Stimulated activated CD4-positive, alpha-beta T cell treated with anti-CD3 and anti-CD28 coated beads, Interleukin-4, amount 100 ng/mL, for 1 hour (primary cell): ENCODE measurements around the gene EDEM2.
A peak's percentile ranks its signal among the peaks of the same experiment; 100 is the strongest.
"Not testable (repeated sequence)": the region's sequence is repeated elsewhere in the genome, so short reads cannot be mapped to it uniquely, and the experiment has no call there.

Experiments
- DNase-seq: peaks from one replicate; pipeline ENCODE4 v3.0.0-alpha.2; 2020

EDEM2 gene

GRCh38 chr20:35125753-35126152 is 21.4 kb downstream of the EDEM2 start:
- no peak for DNase-seq

- no peak for DNase-seq
Observed at GRCh38 chr20:35122756-35123405, 24.3 kb downstream of the EDEM2 start.

GRCh38 chr20:35121186-35121585 is 25.9 kb downstream of the EDEM2 start:
- no peak for DNase-seq

GRCh38 chr20:35120012-35120701 is 27.0 kb downstream of the EDEM2 start:
- no peak for DNase-seq

GRCh38 chr20:35117629-35118028 is 29.5 kb downstream of the EDEM2 start:
- no peak for DNase-seq

- DNase-seq: no peak
Observed at GRCh38 chr20:35117196-35117595, 29.9 kb downstream of the EDEM2 start.

- DNase-seq: no peak
Observed at GRCh38 chr20:35116258-35116657, 30.9 kb downstream of the EDEM2 start.

- no peak for DNase-seq
Observed at GRCh38 chr20:35115606-35116005, 31.5 kb downstream of the EDEM2 start.

GRCh38 chr20:35112276-35112675 is 34.9 kb downstream of the EDEM2 start:
- not testable (repeated sequence) for DNase-seq

- no peak for DNase-seq
Observed at GRCh38 chr20:35111141-35111888, 35.8 kb downstream of the EDEM2 start.

- no peak for DNase-seq
Observed at GRCh38 chr20:35108921-35109320, 38.2 kb downstream of the EDEM2 start.

- no peak for DNase-seq
Observed at GRCh38 chr20:35106827-35107380, 40.2 kb downstream of the EDEM2 start.

GRCh38 chr20:35104685-35105295 is 42.3 kb downstream of the EDEM2 start:
- DNase-seq: no peak

GRCh38 chr20:35101620-35102019 is 45.5 kb downstream of the EDEM2 start:
- DNase-seq: no peak

- peak; percentile 35 for DNase-seq
Observed at GRCh38 chr20:35093267-35093884, 53.8 kb downstream of the EDEM2 start.

GRCh38 chr20:35092524-35093266 is 54.4 kb downstream of the EDEM2 start, which contains the start of gene TRPC4AP:
TSS of gene TRPC4AP (minus strand) at chr20:35092807. CDS start at chr20:35092781, 26 bp downstream.
- DNase-seq: peak; percentile 88

GRCh38 chr20:35091816-35092523 is 55.2 kb downstream of the EDEM2 start:
- DNase-seq: peak; percentile 6

GRCh38 chr20:35088231-35089145 is 58.6 kb downstream of the EDEM2 start:
- no peak for DNase-seq

- DNase-seq: no peak
Observed at GRCh38 chr20:35087791-35088190, 59.3 kb downstream of the EDEM2 start.

GRCh38 chr20:35087355-35087754 is 59.8 kb downstream of the EDEM2 start:
- no peak for DNase-seq
